Endometrium (tissue), 2 donors: ENCODE data around the gene OR8K3.

Source experiments
- FAIRE-seq: peaks from 2 replicates; lab custom pipeline; 2012; peaks lifted over from hg19 to GRCh38; lab: Jason Lieb, UNC
- donor health status: control.
- donor health status: control.

Gene OR8K3

DNA sequence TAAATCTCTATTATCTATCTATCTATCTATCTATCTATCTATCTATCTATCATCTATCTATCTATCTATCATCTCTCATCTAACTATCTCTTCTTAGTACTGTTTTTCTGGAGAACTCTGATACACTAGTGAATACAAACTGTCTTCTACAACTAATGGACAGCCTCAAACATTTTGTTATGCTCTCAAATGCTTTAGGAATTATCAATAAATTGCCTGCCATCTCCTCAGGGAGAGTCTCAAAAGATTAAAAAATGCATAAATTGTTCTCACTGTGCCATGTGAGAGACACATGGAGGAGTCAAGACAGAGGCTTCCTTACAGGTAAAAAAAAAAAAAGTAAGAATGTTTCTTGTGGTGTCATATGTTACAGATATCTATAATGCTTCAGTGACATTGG lies at the start of gene OR8K3:
TSS of gene OR8K3 (plus strand) at position 301 of the 400 bp plus-strand sequence. CDS start 3,163 bp downstream, outside the sequence.
- no peak for FAIRE-seq

DNA sequence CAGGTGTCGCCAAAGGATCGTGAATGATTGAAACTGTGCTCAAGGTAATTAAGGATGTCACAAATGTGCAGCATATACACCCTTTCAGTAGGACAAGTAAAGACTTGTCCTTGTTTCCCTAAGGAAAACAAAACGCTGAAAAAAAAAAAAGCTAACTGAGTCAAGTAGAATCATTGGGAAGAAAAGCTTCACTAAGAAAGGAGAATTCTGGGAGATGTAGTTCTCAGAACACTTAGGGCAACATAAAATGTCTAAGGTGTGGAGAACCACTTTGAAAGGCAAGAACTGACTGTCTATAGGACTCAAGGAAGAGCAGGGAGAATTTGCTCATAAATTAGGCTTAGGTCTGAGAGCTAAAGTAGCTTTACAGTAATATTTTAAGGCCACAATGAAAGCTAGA lies 43.9 kb upstream of the OR8K3 start:
- FAIRE-seq = no peak

DNA sequence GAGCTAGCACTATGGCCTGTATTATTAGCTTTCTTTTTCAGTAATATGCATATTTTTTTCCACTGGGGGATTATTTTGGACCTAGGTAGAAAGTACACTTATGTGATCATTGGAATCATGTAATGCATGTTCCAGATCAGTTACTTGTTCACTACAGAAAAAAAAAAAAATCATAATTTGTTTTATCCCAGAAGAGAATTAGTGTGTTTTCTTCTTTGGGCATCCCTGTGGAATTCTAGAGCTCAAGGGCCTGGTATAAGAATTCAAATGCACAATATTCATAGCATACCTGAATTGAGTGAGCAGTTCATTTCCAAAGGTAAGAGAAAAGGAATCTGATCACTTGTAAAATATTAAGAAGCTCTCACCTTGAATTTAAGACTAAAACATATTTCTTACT lies 41.1 kb upstream of the OR8K3 start, which contains the start of gene OR5T1:
TSS of gene OR5T1 (plus strand) at position 301 of the 400 bp plus-strand sequence. CDS start 1,485 bp downstream, outside the sequence.
- FAIRE-seq = no peak

DNA sequence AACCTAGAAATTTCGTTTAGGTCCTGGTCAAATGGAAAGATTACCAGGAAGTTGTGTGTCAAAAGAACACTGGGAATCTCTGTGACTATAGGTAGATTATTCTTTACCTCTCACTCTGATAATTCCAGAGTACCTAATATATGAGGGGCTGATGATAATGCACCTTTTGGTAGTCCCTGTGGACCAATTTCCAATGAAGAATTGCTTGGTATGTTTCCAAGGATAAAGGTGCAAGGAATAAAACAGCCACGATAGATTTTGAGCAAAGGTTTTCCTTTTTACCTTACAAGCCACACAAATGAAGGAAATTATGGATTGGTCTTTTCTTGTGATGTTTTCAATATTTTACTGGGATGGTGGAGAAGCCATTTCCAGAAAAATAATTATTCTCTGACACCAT lies 22.8 kb upstream of the OR8K3 start, which contains the start of gene OR8H1:
TSS of gene OR8H1 (minus strand) at position 101 of the 400 bp plus-strand sequence. CDS start 1,192 bp downstream, outside the sequence.
- FAIRE-seq = no peak

DNA sequence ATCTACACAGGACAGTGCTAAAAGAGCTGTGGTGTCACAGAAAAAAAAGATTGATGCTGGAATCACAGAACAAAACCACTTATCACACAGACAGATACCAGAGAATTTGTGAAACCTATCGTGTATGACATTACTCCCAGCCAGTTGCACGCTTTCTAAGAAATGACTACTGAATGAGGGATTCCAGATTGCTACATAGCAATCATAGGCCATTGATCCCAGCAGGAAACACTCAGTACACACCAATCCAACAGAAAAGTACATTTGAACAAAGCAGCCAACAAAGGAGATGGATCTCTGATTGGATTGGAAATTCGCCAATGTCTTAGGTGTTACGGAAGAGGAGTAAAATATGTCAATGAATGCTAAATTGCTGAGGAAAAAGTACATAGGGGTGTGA lies 18.0 kb upstream of the OR8K3 start:
- FAIRE-seq = no peak

DNA sequence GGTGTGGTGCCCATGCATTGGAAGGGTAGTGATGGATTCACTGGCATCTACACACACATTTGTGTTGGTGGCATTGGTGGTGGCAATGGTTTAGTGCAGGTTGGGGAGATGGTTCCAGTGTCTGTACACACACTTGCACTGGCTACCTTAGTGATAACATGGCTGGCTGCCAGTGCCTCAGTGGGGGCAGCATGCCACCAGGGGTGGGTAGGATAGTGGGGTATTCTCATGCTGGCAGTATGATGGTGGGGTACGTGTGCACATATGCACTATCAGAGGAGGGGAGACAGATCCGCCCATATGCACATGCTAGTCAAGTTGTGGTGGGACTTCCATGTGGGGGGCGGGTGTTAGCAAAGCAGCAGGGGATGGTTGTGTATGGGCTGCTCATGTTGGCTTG lies 7.1 kb upstream of the OR8K3 start:
- FAIRE-seq = no peak

DNA sequence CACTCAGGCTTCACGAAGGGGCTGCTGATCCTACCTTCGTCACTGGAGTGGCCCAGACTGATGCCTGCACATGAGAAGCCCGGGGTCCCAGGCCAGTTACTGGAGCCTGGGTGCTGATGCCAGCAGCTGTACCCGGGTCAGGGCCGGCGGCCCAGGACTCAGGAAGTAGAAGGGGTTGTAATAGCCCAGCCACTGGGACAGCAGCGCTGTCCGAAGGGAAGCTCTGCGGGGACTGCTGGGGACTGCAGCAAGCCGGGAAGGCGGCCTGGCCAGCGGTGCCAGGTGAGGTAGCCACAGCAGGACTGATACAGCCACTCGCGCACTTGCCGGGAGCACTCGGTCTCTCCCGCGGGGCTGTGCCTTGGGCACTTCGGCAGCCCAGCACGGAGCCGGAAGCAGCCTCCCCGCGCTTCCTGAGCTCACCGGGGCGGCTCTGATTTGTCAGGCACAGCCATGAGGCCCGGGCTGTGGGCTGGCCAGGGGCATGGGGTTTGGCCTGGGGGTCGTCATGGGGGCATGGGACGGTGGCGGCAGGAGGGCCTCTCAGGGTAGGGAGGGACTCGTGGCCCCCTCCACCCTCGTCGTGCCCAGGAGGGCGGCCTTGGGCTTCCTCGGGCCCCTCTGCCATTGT lies 17.0 kb downstream of the OR8K3 start:
- FAIRE-seq = no peak

DNA sequence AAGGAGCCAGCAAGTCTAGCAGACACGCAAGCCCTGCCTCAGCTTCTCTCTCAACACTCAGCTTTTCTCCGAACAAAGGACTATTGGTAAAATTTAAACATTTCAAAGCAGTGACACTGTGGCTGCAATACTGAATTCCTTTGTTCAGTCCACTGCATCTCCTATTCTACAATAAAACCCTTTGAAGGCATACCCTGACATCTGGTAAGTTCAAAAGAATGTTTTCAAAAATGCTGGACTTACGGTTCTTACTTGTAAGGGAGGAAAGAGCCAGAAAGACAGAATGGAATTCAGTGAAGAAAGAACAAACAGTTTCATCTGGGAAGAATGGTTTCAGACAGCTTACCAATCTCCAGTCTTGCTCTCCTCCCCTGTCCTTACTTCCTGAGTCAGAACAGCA lies 18.2 kb downstream of the OR8K3 start:
- no peak for FAIRE-seq

DNA sequence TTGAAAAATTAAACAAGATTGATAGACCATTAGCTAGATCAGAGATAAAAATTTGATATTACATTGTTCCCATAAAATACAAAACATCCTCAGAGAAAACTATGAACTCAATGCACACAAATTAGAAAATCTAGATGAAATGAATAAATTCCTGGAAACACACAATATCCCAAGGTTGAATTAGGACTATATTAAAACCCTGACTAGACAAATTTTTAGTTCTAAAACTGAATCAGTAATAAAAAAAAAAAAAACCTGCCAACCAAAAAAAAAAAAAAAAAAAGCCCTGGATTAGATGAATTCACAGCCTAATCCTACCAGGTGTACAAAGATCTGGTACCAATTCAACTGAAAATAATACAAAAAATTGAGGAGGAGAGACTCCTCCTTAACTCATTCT lies 25.3 kb downstream of the OR8K3 start:
- FAIRE-seq = no peak

DNA sequence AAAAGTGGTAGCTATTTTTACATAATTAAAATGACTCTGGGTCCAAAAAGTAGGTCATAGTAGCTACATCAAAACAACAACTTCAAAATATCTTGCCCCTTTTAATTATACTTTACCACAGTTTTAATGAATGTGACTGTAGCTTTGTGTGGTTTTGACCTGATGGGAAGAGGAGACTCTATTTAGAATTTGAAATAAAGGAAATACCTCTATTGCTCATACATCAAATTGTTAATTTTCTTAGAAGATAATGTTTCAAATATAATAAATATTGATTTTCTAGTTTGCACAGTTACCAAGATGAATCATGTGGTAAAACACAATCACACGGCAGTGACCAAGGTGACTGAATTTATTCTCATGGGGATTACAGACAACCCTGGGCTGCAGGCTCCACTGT lies 30.8 kb downstream of the OR8K3 start, which contains the start of gene OR8K1:
TSS of gene OR8K1 (plus strand) at position 301 of the 400 bp plus-strand sequence. CDS start at position 301, 0 bp downstream.
- FAIRE-seq = no peak

DNA sequence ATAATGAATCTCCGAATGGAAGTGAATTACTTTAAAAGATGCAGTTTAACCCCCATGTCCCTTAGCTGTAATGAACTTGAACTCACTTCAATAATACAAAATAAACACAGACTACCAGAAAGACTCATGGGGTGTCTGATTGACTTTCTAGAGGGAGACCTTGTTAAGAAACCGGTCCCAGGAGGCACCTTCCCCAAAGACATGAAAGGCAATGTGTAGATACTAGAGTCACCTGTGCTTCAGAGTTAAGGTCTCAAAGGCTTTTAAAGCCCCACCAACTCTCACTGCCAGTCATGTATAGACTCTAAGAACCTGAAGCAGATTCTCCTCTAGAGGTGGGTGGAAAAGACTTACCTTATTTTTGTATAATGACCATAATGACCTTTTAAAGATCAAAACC lies 39.0 kb downstream of the OR8K3 start, which contains the start of gene OR8J1:
TSS of gene OR8J1 (plus strand) at position 301 of the 400 bp plus-strand sequence. CDS start 5,956 bp downstream, outside the sequence.
- FAIRE-seq = no peak
